Measurements from ENCODE around the gene ASTN2.
A peak's percentile ranks its signal among the peaks of the same experiment; 100 is the strongest.

Gene ASTN2

GRCh38 chr9:116475201-116475600, 939.7 kb downstream of the ASTN2 start:
- Histone ChIP-seq H2AFZ (ENCODE audit: low read length, unreplicated experiment) (no peak overlapping the region), H3K4me1 (ENCODE audit: control insufficient read depth, insufficient read depth, low read length, unreplicated experiment) (peaks cover 15% of the 10 kb centered on the region), H3K79me2 (ENCODE audit: control insufficient read depth, insufficient read depth, low read length, unreplicated experiment) (no peaks in the 10 kb centered on the region)

GRCh38 chr9:116471944-116472506, 942.8 kb downstream of the ASTN2 start:
- Histone ChIP-seq H3K4me3 (ENCODE audit: low read depth, low read length) (no peak overlapping the region), H2AFZ (ENCODE audit: low read length, unreplicated experiment) (no peak overlapping the region), H3K4me1 (ENCODE audit: control insufficient read depth, insufficient read depth, low read length, unreplicated experiment) (peaks cover 15% of the 10 kb centered on the region), H3K36me3 (ENCODE audit: insufficient read depth, low read length) (no peaks in the 10 kb centered on the region), H3K27ac (ENCODE audit: low read depth, low read length) (no peak overlapping the region), H3K27me3 (ENCODE audit: insufficient read depth, low read length) (no peaks in the 10 kb centered on the region), H3K79me2 (ENCODE audit: control insufficient read depth, insufficient read depth, low read length, unreplicated experiment) (no peaks in the 10 kb centered on the region)

More at GRCh38 chr9:116475201-116475600, 939.7 kb downstream of the ASTN2 start:
- no peaks in the 10 kb centered on the region for H3K36me3 ChIP-seq (ENCODE audit: insufficient read depth, low read length)
- H3K27ac ChIP-seq (ENCODE audit: low read depth, low read length): no peak overlapping the region
- no peaks in the 10 kb centered on the region for H3K27me3 ChIP-seq (ENCODE audit: insufficient read depth, low read length)
- H3K4me3 ChIP-seq (ENCODE audit: low read depth, low read length): no peak overlapping the region

- H3K27me3 ChIP-seq (ENCODE audit: insufficient read depth, low read length): no peaks in the 10 kb centered on the region
- H3K27ac ChIP-seq (ENCODE audit: low read depth, low read length): peak overlapping the region; percentile 57
- H3K36me3 ChIP-seq (ENCODE audit: insufficient read depth, low read length): no peaks in the 10 kb centered on the region
- H3K4me3 ChIP-seq (ENCODE audit: low read depth, low read length): peak overlapping the region; percentile 23; the same call in 1 of the 2 replicates
- peak overlapping the region; percentile 82 for H2AFZ ChIP-seq (ENCODE audit: low read length, unreplicated experiment)
- H3K79me2 ChIP-seq (ENCODE audit: control insufficient read depth, insufficient read depth, low read length, unreplicated experiment): no peaks in the 10 kb centered on the region
- H3K4me1 ChIP-seq (ENCODE audit: control insufficient read depth, insufficient read depth, low read length, unreplicated experiment): peaks cover 15% of the 10 kb centered on the region
These were observed 943.6 kb downstream of the ASTN2 start for GRCh38 chr9:116471093-116471906.

GRCh38 chr9:116468793-116469527, 945.9 kb downstream of the ASTN2 start:
- no peak overlapping the region for H2AFZ ChIP-seq (ENCODE audit: low read length, unreplicated experiment)
- H3K79me2 ChIP-seq (ENCODE audit: control insufficient read depth, insufficient read depth, low read length, unreplicated experiment): no peaks in the 10 kb centered on the region

GRCh38 chr9:116468369-116468768, 946.5 kb downstream of the ASTN2 start:
- Histone ChIP-seq H3K4me1 (ENCODE audit: control insufficient read depth, insufficient read depth, low read length, unreplicated experiment) (peaks cover 15% of the 10 kb centered on the region), H3K4me3 (ENCODE audit: low read depth, low read length) (no peak overlapping the region), H3K36me3 (ENCODE audit: insufficient read depth, low read length) (no peaks in the 10 kb centered on the region), H2AFZ (ENCODE audit: low read length, unreplicated experiment) (no peak overlapping the region), H3K27me3 (ENCODE audit: insufficient read depth, low read length) (no peaks in the 10 kb centered on the region), H3K27ac (ENCODE audit: low read depth, low read length) (no peak overlapping the region), H3K79me2 (ENCODE audit: control insufficient read depth, insufficient read depth, low read length, unreplicated experiment) (no peaks in the 10 kb centered on the region)

More at GRCh38 chr9:116468793-116469527, 945.9 kb downstream of the ASTN2 start:
- no peaks in the 10 kb centered on the region for H3K27me3 ChIP-seq (ENCODE audit: insufficient read depth, low read length)
- H3K4me3 ChIP-seq (ENCODE audit: low read depth, low read length): no peak overlapping the region
- no peaks in the 10 kb centered on the region for H3K36me3 ChIP-seq (ENCODE audit: insufficient read depth, low read length)
- no peak overlapping the region for H3K27ac ChIP-seq (ENCODE audit: low read depth, low read length)
- peaks cover 15% of the 10 kb centered on the region for H3K4me1 ChIP-seq (ENCODE audit: control insufficient read depth, insufficient read depth, low read length, unreplicated experiment)

GRCh38 chr9:116467740-116468351, 947.0 kb downstream of the ASTN2 start:
- Histone ChIP-seq H3K4me1 (ENCODE audit: control insufficient read depth, insufficient read depth, low read length, unreplicated experiment) (peaks cover 15% of the 10 kb centered on the region), H3K79me2 (ENCODE audit: control insufficient read depth, insufficient read depth, low read length, unreplicated experiment) (no peaks in the 10 kb centered on the region), H3K27ac (ENCODE audit: low read depth, low read length) (no peak overlapping the region), H3K36me3 (ENCODE audit: insufficient read depth, low read length) (no peaks in the 10 kb centered on the region), H2AFZ (ENCODE audit: low read length, unreplicated experiment) (no peak overlapping the region), H3K4me3 (ENCODE audit: low read depth, low read length) (no peak overlapping the region), H3K27me3 (ENCODE audit: insufficient read depth, low read length) (no peaks in the 10 kb centered on the region)

GRCh38 chr9:116466271-116467235, 948.3 kb downstream of the ASTN2 start:
- Histone ChIP-seq H3K27me3 (ENCODE audit: insufficient read depth, low read length) (no peaks in the 10 kb centered on the region), H3K36me3 (ENCODE audit: insufficient read depth, low read length) (no peaks in the 10 kb centered on the region), H2AFZ (ENCODE audit: low read length, unreplicated experiment) (no peak overlapping the region), H3K79me2 (ENCODE audit: control insufficient read depth, insufficient read depth, low read length, unreplicated experiment) (no peaks in the 10 kb centered on the region), H3K4me1 (ENCODE audit: control insufficient read depth, insufficient read depth, low read length, unreplicated experiment) (peaks cover 10% of the 10 kb centered on the region), H3K4me3 (ENCODE audit: low read depth, low read length) (no peak overlapping the region), H3K27ac (ENCODE audit: low read depth, low read length) (no peak overlapping the region)

GRCh38 chr9:116465576-116466270, 949.1 kb downstream of the ASTN2 start:
- no peak overlapping the region for H3K27ac ChIP-seq (ENCODE audit: low read depth, low read length)
- peaks cover 1% of the 10 kb centered on the region for H3K4me1 ChIP-seq (ENCODE audit: control insufficient read depth, insufficient read depth, low read length, unreplicated experiment)
- H2AFZ ChIP-seq (ENCODE audit: low read length, unreplicated experiment): no peak overlapping the region
- no peak overlapping the region for H3K4me3 ChIP-seq (ENCODE audit: low read depth, low read length)
- no peaks in the 10 kb centered on the region for H3K27me3 ChIP-seq (ENCODE audit: insufficient read depth, low read length)
- H3K79me2 ChIP-seq (ENCODE audit: control insufficient read depth, insufficient read depth, low read length, unreplicated experiment): no peaks in the 10 kb centered on the region
- H3K36me3 ChIP-seq (ENCODE audit: insufficient read depth, low read length): no peaks in the 10 kb centered on the region

- Histone ChIP-seq H3K79me2 (ENCODE audit: control insufficient read depth, insufficient read depth, low read length, unreplicated experiment) (no peaks in the 10 kb centered on the region), H3K36me3 (ENCODE audit: insufficient read depth, low read length) (no peaks in the 10 kb centered on the region), H3K27ac (ENCODE audit: low read depth, low read length) (no peak overlapping the region), H3K4me3 (ENCODE audit: low read depth, low read length) (no peak overlapping the region), H3K4me1 (ENCODE audit: control insufficient read depth, insufficient read depth, low read length, unreplicated experiment) (no peaks in the 10 kb centered on the region), H3K27me3 (ENCODE audit: insufficient read depth, low read length) (no peaks in the 10 kb centered on the region), H2AFZ (ENCODE audit: low read length, unreplicated experiment) (no peak overlapping the region)
These were observed 949.8 kb downstream of the ASTN2 start for GRCh38 chr9:116464987-116465571.
